Measurements from ENCODE around the gene TMTC2.

Gene TMTC2

DNA sequence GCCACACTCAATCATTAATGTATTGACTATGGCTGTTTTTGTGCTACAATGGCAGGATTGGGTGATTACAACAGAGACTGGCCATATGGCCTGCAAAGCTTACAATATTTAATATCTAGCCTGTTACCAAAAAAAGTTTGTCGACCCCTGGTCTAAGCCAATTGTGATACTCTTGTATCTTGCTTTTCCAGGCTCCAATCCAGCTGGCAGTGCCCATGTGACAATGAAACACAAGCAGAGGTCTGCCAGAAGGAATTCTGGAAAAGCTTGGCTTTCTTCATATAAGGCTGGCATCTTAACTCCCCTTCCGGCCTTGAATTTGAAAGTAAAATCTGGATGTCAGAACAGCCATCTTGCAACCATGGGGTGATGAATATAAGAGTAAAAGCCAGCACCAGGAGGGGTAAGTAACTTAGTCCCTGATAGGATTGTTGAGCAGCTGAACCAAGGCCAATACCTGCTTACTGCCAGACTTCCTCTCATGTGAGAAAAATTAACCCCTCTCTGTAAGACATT, 458.7 kb downstream of the TMTC2 start:
- Histone ChIP-seq H4K20me1 (ENCODE audit: insufficient read depth, low read length) (no peaks in the 10 kb centered on the region), H3K4me3 (ENCODE audit: low read depth, low read length, poor library complexity, severe bottlenecking) (no peak overlapping the region), H3K4me1 (ENCODE audit: insufficient read depth, low read length, severe bottlenecking) (no peaks in the 10 kb centered on the region), H2AFZ (ENCODE audit: low read length) (no peak overlapping the region), H3F3A (ENCODE audit: insufficient read depth, low read length) (no peaks in the 10 kb centered on the region), H3K79me2 (ENCODE audit: insufficient read depth, low read length) (no peaks in the 10 kb centered on the region), H3K9me2 (ENCODE audit: low read depth, low read length) (no peaks in the 10 kb centered on the region), H3K36me3 (ENCODE audit: insufficient read depth, low read length) (no peaks in the 10 kb centered on the region), H3K9ac (ENCODE audit: low read length) (no peak overlapping the region), H3K27ac (ENCODE audit: low read depth, low read length, poor library complexity, severe bottlenecking) (no peak overlapping the region), H3K4me2 (ENCODE audit: low read length) (no peak overlapping the region), H3K27me3 (ENCODE audit: insufficient read depth, low read length) (no peaks in the 10 kb centered on the region), H3K9me3 (ENCODE audit: low read length) (no peaks in the 10 kb centered on the region)
- no peak for TF ChIP-seq EZH2 (IDR thresholded peaks at IDR 0.05; ENCODE audit: borderline replicate concordance, low read length)

- Histone ChIP-seq H3K27me3 (ENCODE audit: insufficient read depth, low read length) (no peaks in the 10 kb centered on the region), H3K27ac (ENCODE audit: low read depth, low read length, poor library complexity, severe bottlenecking) (no peak overlapping the region), H3K36me3 (ENCODE audit: insufficient read depth, low read length) (no peaks in the 10 kb centered on the region), H3K4me2 (ENCODE audit: low read length) (no peak overlapping the region), H3K4me1 (ENCODE audit: insufficient read depth, low read length, severe bottlenecking) (no peaks in the 10 kb centered on the region), H3K9me3 (ENCODE audit: low read length) (no peaks in the 10 kb centered on the region), H2AFZ (ENCODE audit: low read length) (no peak overlapping the region), H3K9ac (ENCODE audit: low read length) (no peak overlapping the region), H4K20me1 (ENCODE audit: insufficient read depth, low read length) (no peaks in the 10 kb centered on the region), H3K9me2 (ENCODE audit: low read depth, low read length) (no peaks in the 10 kb centered on the region), H3F3A (ENCODE audit: insufficient read depth, low read length) (no peaks in the 10 kb centered on the region), H3K79me2 (ENCODE audit: insufficient read depth, low read length) (no peaks in the 10 kb centered on the region), H3K4me3 (ENCODE audit: low read depth, low read length, poor library complexity, severe bottlenecking) (no peak overlapping the region)
- no peak for TF ChIP-seq EZH2 (IDR thresholded peaks at IDR 0.05; ENCODE audit: borderline replicate concordance, low read length)
- TF ChIP-seq, protein P1, sequence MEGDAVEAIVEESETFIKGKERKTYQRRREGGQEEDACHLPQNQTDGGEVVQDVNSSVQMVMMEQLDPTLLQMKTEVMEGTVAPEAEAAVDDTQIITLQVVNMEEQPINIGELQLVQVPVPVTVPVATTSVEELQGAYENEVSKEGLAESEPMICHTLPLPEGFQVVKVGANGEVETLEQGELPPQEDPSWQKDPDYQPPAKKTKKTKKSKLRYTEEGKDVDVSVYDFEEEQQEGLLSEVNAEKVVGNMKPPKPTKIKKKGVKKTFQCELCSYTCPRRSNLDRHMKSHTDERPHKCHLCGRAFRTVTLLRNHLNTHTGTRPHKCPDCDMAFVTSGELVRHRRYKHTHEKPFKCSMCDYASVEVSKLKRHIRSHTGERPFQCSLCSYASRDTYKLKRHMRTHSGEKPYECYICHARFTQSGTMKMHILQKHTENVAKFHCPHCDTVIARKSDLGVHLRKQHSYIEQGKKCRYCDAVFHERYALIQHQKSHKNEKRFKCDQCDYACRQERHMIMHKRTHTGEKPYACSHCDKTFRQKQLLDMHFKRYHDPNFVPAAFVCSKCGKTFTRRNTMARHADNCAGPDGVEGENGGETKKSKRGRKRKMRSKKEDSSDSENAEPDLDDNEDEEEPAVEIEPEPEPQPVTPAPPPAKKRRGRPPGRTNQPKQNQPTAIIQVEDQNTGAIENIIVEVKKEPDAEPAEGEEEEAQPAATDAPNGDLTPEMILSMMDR (IDR thresholded peaks at IDR 0.05; ENCODE audit: low read length), result no peak
These were observed 460.6 kb downstream of the TMTC2 start for GRCh38 chr12:83147341-83147740.

DNA sequence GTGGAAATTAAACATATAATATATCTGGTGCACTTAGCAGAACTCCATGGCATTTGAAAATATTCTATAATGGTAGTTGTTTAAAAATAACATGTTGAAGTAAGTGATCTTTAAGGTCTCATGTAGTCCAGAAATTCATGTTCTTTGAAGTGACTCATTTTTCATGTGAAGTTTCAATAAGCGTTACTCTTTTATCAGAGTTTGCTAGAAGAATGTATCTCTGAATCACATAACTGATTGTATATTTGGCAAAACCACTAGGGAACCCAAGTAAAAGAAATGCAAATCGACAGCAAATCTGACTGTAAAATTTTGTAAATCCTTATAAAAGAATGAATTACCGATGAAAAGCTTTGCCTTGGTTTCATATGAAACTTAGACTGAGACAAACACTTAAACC, 463.3 kb downstream of the TMTC2 start:
- Histone ChIP-seq H3K9me2 (ENCODE audit: low read depth, low read length) (no peaks in the 10 kb centered on the region), H3K9ac (ENCODE audit: low read length) (no peak overlapping the region), H3K9me3 (ENCODE audit: low read length) (no peaks in the 10 kb centered on the region), H3K4me3 (ENCODE audit: low read depth, low read length, poor library complexity, severe bottlenecking) (no peak overlapping the region), H3K27me3 (ENCODE audit: insufficient read depth, low read length) (no peaks in the 10 kb centered on the region), H3K27ac (ENCODE audit: low read depth, low read length, poor library complexity, severe bottlenecking) (no peak overlapping the region), H2AFZ (ENCODE audit: low read length) (no peak overlapping the region), H3K79me2 (ENCODE audit: insufficient read depth, low read length) (no peaks in the 10 kb centered on the region), H3F3A (ENCODE audit: insufficient read depth, low read length) (no peaks in the 10 kb centered on the region), H4K20me1 (ENCODE audit: insufficient read depth, low read length) (no peaks in the 10 kb centered on the region), H3K4me1 (ENCODE audit: insufficient read depth, low read length, severe bottlenecking) (no peaks in the 10 kb centered on the region), H3K36me3 (ENCODE audit: insufficient read depth, low read length) (no peaks in the 10 kb centered on the region), H3K4me2 (ENCODE audit: low read length) (no peak overlapping the region)
- TF ChIP-seq, protein P1 (IDR thresholded peaks at IDR 0.05; ENCODE audit: low read length), result no peak
- no peak for TF ChIP-seq EZH2 (IDR thresholded peaks at IDR 0.05; ENCODE audit: borderline replicate concordance, low read length)

GRCh38 chr12:83150465-83151189, 463.9 kb downstream of the TMTC2 start:
- TF ChIP-seq EZH2 (IDR thresholded peaks at IDR 0.05; ENCODE audit: borderline replicate concordance, low read length), result no peak
- TF ChIP-seq, protein P1 (IDR thresholded peaks at IDR 0.05; ENCODE audit: low read length), result no peak
- H2AFZ ChIP-seq (ENCODE audit: low read length), result no peak overlapping the region
- H3K4me1 ChIP-seq (ENCODE audit: insufficient read depth, low read length, severe bottlenecking), result no peaks in the 10 kb centered on the region
- no peaks in the 10 kb centered on the region for H3K27me3 ChIP-seq (ENCODE audit: insufficient read depth, low read length)
- H3K27ac ChIP-seq (ENCODE audit: low read depth, low read length, poor library complexity, severe bottlenecking), result no peak overlapping the region
- no peaks in the 10 kb centered on the region for H3K9me2 ChIP-seq (ENCODE audit: low read depth, low read length)
- H3K4me3 ChIP-seq (ENCODE audit: low read depth, low read length, poor library complexity, severe bottlenecking), result no peak overlapping the region
- H3K9me3 ChIP-seq (ENCODE audit: low read length), result no peaks in the 10 kb centered on the region
- H3F3A ChIP-seq (ENCODE audit: insufficient read depth, low read length), result no peaks in the 10 kb centered on the region
- no peak overlapping the region for H3K9ac ChIP-seq (ENCODE audit: low read length)
- no peaks in the 10 kb centered on the region for H4K20me1 ChIP-seq (ENCODE audit: insufficient read depth, low read length)
- H3K79me2 ChIP-seq (ENCODE audit: insufficient read depth, low read length), result no peaks in the 10 kb centered on the region
- no peaks in the 10 kb centered on the region for H3K36me3 ChIP-seq (ENCODE audit: insufficient read depth, low read length)
- H3K4me2 ChIP-seq (ENCODE audit: low read length), result no peak overlapping the region
